ENCODE data around the gene PTPN3.

Gene PTPN3

DNA sequence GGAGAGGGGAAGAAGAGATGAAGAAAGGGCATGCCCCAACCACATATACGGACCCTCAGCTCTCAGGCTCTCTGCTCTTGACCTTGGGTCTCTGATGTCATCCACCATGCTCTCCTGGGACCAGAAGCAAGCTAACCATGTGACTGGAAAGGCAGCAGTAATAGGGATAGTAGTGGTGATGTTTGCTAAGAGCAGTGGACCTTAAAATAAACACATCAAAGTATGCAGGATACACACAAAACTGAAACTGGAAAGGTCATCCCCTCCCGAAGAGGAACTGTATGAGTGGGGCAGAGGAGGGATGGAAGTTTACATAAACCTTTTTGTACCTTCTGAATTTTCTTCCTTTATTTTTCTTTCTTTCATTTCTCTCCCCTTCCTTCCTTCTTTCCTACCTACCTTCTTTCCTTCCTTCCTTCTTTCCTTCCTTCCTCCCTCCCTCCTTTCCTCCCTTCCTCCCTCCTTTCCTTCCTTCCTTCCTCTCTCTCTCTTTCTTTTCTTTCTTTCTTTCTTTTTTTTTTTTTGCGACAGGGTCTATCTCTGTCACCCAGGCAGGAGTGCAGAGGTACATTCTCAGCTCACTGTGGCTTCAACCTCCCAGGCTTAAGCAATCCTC, 8.1 kb upstream of the PTPN3 start:
- no peak for DNase-seq (ENCODE audit: low read depth, low spot score)

DNA sequence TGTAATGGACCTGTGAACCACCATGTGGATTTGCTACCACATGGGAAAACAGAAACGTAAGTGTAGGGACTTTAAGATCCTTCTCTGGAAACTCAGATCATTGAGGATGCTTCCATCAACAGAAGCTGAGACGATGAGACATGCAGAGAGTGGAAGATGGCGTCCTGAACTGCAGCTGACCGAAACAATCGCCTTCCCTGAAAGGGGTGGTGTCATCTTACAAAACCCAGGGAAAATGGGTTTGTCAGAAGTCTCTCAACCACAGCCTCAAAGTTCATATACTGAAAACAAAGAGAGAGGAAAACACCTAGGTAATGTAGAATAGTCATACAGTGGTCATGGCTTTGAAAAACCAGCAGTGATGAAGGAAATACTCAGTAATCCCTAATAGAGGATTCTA, 6.6 kb upstream of the PTPN3 start:
- no peak for DNase-seq (ENCODE audit: low read depth, low spot score)

DNA sequence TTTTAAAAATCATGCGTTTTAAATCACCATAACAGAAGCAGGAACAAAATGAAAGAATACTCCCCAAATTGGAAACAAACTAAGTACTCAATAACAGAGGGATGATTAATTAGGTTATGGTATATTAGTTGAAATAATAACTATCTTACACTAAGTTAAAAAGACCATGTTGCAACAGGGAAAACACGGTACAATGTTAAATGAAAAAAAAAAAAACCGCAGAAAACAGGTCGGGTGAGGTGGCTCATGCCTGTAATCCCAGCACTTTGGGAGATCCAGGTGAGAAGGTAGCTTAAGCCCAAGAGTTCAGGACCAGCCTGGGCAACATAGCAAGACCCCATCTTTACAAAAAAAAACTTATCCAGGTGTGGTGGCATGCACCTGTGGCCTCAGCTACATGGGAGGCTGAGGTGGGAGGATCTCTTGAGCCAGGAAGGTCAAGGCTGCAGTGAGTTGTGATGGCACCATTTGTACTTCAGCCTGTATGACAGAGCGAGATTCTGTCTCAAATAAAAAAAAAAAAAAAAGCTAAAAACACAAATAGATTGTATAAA, 2.4 kb upstream of the PTPN3 start:
- no peak for DNase-seq (ENCODE audit: low read depth, low spot score)

DNA sequence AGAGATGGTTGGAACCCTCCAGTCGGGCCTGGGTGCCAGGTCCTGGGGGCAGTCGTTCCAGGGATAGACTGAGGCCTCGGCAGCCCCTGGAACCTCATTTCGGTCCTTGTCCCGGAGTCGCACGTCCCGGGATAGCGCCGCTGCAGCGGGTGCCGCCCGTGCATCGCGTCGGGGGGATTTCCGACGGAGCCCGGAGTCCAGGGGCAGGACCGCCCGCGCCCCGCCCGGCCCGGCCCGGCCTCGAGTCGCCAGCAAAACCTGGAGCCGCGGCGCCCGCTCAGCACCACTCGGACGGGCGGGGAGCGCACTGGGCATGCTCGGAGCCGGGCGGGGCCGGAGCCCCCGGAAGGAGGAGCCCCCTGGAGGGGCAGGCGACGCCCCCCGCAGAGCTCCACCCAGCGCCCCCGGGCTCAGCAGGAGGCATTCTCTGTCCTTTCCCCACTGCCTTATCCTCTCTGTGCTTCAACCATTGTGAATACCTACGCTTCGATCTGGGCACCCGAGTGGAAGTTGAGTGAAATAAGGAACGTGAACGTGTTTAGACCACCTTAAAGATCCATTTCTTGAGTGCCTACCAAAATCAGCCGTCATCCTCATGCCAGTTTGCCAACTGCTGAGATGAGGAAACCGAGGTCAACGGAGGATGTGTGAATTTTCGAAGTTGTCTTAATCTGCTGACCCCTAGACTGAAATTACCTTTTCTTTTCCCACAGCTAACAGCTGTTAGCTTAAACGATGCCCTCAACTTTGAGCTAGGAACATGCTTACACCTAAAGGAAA, 1.7 kb upstream of the PTPN3 start:
- no peak for DNase-seq (ENCODE audit: low read depth, low spot score)

DNA sequence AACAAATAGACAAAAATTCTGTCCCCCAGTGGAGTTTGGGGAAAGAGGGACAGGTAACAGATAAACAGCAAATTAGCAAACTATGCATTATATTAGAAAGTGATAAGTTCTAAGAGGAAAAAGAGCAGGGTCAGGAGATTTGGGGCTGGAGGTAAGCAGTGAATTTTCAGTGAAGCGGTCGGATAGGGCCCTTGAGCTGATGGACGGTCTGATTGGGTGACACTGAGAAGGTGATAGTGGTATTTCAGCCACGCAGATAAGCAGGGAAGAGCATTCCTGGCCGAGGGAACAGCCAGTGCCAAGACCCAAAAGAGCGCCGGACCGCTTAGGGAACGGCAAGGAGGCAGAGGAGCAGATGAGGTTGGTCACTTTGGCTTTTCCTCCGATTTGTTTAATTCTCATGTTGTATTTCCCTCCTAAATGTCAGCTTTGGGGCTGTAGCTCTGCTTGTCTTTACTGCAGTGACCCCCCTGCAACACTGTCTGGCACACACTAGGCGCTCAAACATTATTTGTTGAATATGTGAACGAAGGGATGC, 1.1 kb upstream of the PTPN3 start:
- no peak for DNase-seq (ENCODE audit: low read depth, low spot score)

DNA sequence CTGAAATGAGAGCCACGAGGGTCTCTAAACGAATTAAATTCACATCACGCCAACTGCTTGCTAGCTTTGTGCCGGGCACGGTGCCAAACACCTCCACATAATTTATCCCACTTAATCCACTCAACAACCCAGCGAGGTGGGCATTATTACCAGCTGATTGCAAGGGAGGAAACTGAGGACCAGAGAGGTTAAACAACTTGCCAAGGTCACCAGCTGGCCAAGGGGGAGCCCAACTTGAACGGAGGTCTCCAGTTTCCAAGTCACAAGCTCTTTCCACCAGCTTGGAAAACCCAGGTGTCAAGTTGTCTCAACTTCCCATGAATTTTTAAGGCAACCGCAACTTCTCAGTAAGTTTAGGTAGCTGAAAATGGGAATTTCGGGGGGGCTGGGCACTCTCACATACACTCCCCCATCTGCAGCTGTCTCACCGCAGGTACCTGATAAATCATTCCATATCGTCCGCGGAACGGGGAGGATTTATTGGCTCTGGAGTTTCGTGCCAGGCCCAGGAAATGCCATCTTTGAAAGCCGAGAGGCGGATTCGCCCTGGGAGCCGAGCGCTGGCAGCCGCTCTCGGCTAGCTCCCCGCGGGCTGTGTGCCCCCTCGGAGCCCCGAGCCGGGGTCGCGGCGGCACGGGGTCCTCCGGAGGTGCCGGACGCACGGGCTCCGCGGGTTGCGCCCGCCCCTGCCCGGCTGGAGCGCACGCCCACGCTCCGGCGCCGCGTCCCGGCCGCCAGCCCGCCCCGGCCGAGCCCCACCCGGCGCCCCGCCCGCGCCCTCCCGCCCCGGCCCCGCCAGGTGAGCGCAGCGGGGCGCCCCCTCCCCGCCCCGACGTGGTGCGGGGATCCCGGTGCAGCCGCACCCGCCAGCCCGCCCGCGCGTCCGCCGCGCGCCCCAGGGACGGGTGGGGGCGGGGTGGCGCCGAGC, 617 bp downstream of the PTPN3 start:
- DNase-seq (ENCODE audit: low read depth, low spot score) = no peak

DNA sequence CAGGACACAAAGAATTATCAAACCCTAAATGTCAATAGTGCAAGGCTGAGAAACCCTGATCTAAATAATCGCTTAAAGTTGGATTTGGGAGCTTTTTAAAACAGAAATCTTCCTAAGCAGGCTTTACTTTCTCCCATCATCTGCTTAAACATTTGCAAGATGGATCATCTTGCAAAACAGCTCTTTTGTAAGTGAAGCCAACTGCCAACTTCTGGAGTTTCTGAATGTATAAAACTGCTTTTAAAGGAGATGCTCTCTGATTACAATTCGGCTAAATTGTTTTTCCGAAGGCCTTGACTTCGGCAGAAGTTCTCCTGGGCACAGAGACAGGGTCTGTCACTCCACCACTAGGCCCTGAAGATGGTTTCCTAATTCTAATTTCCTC, 1.3 kb downstream of the PTPN3 start:
- no peak for DNase-seq (ENCODE audit: low read depth, low spot score)

DNA sequence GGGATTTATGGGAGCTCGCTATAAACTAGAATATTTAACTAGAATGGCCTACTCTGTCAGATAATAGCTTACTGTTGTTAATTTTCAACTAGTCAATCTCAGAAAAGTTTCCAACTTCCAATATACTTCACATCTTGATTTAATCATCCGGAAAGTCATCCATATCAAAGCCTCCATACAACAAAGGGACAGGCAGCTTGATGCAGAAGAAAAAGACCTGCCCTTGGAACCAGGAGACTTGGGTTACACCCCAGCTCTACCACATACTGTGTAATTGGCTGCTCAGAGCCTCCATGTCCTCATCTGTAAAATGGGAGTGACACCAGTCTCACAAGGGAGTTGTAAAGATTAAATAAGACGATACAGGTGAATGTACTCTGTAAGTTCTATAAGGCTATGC, 1.9 kb downstream of the PTPN3 start:
- no peak for DNase-seq (ENCODE audit: low read depth, low spot score)

DNA sequence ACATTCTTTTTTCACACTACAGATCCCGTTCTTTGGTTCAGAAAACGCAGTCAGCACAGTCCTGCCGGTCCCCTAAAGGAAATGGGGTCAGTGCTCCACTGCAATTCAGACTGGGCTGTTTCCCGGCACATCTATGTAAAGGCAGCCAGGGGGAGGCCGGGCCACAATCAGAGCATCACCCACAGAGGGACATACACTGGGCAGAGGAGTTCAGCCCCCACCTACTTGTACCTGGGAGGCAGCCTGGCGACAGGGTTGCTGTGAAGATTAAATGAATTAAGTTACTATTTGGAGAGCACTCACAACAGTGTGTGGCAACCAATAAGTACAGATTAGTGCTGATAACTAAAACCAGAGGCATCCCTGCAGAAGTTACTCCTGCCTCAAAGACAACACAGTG, 4.5 kb downstream of the PTPN3 start:
- no peak for DNase-seq (ENCODE audit: low read depth, low spot score)

DNA sequence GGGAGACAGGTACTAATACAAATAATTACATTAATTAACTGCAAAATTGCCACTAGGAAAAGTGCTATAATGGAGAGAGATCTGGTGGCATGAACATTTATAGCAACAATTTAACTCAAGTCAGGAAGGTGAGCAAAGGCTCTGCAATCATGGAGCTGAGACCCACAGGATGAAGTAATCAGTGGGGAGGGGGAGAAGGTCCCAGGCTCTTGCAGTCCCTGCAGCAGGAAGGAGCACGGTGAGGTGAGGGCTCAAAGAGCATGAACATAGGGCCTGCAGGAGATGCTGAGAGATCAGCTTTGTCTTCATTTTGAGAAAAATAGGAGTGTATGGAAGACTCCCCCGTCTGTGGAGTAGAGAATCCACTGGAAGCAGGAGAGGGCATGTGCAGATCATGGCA, 6.5 kb downstream of the PTPN3 start:
- DNase-seq (ENCODE audit: low read depth, low spot score) = no peak

DNA sequence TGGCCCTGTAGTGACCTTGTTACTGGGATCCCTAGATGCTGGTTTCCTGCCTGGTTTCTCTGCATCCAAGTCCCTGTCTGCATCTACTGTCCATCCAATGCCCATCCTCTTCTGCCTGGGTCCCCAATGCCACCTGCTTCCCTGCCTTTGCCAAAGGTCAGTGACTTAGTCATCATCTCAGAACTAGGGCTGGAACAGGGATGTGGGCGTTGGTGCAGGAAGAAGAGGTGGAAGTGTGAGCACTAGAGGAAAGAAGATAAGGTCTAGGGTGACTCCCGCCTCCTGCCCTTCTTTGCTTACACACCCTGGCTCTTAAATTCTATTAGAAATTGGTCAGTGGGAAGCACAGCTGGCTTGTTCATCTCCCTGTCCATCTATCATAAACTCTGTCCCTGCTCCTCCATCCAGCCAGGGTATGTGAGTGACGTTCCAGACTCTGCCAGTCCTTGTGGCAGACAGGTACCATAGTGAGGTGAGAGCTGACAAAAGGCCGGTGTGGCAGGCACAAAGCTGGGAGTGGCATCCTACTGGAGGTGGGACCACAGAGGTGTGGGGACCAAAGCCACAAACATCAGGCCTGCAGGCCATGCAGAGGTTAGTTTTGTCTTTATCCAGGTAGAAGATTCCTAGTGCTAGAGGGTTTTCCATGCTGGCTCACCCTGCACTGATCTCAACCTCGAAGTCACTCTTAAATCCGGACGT, 9.2 kb downstream of the PTPN3 start:
- no peak for DNase-seq (ENCODE audit: low read depth, low spot score)

DNA sequence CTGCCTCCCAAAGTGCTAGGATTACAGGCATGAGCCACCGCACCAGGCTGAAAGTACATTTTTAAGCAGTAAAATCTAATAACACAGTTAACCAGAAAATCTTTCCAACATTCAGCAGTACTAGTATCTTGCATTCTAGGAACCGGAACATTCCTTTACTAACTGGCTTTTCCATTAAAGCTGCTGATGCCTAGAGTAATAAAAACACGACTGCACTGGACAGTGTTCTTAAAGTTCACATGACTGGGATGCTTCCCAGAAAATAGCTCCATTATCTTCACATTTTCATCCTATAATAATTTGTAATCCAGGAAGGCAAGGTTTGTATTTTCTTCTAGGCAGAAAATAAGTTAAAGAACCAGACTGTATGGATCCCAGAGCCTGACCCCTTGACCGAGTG, 9.8 kb downstream of the PTPN3 start:
- DNase-seq (ENCODE audit: low read depth, low spot score) = no peak

DNA sequence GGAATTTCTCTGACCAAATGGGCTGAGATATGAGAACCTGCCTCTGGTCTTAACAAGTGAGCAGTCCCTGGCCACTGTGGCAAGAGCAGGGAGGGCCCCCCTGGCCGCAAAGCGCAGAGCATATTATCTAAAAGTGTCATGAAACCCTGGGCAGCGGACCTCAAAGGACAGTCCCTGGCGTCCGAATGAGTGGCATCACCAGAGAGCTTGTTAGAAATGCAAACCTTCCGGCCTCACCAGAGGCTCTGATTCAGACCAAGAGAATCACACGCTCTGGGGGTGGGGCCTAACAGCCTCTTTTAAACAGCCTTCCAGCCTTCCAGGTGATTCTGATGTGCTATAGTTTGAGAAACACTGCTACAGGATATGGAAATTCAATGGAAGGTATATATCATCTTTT, 10.9 kb downstream of the PTPN3 start:
- DNase-seq (ENCODE audit: low read depth, low spot score) = no peak

DNA sequence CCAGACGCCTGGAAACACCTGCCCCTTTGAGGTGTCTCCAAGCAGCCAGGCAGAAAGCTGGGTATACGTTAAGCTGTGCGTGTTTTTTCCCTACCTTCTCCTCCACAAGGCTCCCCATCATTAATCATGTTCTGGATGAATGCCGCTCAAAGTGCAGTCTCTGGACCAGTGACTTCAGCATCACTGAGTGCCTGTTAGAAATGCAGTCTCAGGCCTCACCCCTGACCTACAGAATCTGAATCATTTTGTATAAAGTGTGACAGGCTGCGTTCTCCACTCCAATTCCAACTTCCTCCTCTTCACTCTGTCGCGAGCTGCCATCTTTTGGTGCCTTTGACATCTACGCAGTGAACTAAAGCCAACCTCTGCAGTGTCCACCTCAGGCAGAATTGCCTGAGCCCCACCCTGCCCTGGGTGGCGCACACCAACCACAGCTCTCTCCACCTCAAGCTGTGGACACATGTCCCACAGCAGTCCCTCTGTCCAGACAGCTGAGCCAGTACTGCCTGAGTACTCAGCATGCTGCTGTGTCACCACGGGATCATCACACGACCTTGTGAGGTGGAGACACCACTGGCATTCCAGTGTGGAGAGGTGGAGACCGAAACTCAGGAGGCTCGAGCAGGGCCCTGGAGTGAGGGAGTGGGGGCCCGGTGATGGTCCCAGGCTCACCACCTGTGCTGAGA, 14.2 kb downstream of the PTPN3 start:
- no peak for DNase-seq (ENCODE audit: low read depth, low spot score)

DNA sequence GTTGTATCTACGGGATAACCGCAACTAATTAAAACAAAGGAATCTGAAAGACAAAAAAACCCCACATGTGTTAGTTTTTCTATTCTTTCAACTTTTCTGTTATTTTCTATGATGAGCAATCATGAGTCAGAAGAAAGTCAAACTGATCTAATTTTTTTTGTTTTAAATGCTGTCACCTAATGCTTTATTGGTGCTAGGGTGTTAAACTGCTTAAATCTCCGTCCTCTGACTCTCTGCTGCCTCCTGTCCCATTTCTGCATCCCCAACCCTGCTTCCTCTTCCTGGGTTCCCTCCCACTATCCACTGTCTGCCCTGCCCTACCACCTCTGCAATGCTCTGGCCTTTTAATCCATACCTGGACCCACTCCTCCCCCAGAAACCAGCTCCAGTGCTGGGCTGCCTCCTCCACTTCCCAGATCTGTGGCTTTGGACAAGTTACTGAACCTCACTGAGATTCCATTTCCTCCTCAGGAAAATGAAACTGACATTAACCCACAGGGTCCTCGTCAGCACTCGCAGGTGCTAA, 15.7 kb downstream of the PTPN3 start:
- no peak for DNase-seq (ENCODE audit: low read depth, low spot score)

DNA sequence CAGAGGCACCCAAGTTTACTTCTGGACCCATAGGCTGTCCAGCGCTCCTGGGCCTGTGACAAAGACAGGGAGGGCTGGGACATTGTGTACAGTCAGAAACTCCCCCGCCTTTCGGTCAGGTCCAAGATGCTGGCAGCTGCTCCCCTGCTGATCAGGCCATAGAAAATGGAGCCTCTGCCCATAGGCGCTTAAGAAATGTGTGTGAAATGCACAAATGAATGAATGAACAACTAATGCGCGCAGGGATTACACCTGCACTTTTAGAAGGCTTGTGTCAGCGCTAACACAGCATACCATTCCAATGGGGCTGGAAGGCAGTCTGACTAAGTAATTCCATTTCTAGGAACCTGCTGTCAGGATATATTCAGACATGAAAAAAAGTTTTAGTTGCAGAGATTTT, 16.3 kb downstream of the PTPN3 start:
- DNase-seq (ENCODE audit: low read depth, low spot score) = no peak

DNA sequence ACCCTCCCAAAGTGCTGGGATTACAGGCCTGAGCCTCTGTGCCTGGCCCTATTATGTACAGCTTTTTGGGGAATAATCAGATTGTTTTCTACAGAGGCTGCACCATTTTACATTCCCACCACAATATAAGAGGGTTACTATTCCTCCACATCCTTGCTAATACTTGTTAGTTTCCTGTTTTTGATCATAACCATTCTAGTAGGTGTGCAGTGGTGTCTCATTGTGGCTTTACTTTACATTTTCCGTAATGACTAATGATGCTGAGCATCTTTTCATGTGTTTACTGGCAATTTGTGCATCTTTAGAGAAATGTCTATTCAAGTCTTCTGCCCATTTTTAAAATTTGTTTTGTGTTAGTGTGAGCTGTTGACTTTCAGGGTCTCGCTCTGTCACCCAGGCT, 18.3 kb downstream of the PTPN3 start:
- DNase-seq (ENCODE audit: low read depth, low spot score) = no peak

DNA sequence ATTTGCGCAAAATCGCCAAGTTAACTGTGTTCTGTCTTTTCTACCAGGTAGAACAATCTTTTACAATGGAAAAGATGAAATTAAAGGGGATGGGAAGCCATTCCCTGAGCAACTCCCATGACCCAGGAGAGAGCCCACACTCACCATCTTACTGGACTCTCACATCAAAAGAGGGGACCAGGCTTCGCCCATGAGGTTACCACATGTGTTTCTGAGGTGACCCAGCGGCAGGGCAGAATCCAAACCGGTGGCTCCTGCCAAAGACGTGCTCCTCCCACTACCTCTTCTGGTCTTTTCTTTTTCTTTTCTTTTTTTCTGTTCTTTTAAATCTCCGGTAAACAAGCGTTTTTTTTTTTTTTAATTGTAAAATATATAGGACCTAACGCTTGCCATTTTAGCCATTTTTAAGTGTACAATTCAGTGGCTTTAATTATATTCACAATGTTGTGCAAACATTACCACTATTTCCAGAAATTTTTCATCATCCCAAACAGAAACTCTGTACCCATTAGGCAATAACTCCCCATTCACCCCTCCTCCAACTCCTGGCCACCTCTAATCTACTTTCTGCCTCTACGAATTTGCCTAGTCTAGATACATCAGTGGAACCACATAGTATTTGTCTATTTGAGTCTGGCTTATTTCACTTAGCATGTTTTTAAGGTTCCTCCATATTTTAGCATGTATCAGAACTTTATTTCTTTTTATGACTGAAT, 19.3 kb downstream of the PTPN3 start:
- no peak for DNase-seq (ENCODE audit: low read depth, low spot score)

DNA sequence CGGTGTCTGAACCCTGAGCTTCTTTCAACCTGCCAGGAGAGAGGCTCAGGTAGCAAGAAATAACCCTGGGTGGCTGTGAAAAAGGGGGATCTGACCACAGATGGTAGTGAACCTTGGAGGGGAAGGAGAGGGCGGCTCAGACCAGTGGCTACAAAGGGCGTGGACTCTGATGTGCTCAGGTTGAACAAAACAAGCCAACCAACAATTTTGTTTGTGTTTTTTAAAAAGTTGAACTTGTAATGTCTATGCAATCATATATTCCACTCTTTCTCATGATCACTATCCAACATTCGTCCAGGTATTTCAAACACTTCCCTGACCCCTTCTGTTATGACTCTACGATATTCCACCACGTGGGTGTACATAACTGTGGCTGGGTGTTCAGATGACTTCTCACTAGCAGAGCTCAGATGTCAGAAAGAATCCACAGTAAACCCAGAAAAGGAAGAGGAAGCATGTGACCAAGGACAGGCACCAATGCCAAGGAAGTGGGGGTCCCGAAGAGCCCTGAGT, 20.0 kb downstream of the PTPN3 start:
- no peak for DNase-seq (ENCODE audit: low read depth, low spot score)

All from activated naive CD8-positive, alpha-beta T cell treated with anti-CD3 and anti-CD28 coated beads, Interleukin-2, amount 50 U/mL, for 16 hours (primary cell).